ELF-1 (cell line): ENCODE results near the gene DHX38.
"Not testable (repeated sequence)": the region's sequence is repeated elsewhere in the genome, so short reads cannot be mapped to it uniquely, and the experiment has no call there.

Source experiments
- DNase-seq: peaks from one replicate; pipeline ENCODE4 v3.0.0-alpha.2; 2016; ENCODE audit warnings: low read depth, low spot score

The DHX38 gene

DNA sequence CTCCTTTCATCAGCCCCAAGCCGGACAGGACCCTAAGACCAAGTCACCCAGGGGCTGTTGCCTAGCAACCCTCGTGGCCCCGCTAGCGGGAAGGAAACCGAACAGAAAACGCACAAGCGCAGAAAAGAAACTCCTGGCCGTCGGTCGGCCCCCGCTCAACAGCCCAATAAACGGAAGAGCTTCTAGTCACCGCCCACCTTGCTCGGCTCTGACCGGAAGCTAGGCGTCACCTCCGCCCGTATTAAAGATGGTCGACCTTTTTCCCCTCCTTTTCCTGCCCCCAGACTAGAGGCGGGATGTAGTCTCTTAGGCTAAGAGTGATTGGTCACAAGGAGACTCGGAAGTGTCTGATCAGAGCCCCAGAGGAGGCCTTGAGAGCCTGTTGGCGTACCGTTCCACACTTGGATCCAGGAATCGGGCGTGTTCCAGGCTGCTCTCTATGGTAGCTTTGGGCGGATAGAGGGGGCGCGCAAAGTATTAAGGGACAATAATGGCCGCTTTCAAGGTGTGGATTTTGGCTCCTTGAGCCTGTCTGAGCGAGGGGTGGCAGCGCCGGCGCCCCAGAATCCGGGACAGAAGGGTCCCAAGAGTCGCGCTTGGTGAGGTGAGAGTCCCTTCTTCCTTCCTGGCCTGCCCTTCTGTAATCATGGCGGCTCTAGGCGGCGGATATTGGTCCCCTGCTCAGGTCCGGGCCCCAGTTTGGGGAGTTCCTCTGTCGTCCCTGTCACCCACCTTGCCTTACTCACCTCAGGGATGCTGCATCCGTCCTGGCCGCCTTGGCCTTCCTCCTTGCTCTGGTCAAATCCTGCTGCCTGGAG is at the start of gene DHX38, which contains the start of gene TXNL4B:
Gene DHX38, plus strand, starts transcription at position 400 of the 818 bp plus-strand sequence. CDS start 2,311 bp downstream, outside the sequence.
Gene TXNL4B, minus strand, starts transcription at position 173 of the 818 bp plus-strand sequence. CDS start 2,871 bp downstream, outside the sequence.
- DNase-seq: peak; percentile 99

DNA sequence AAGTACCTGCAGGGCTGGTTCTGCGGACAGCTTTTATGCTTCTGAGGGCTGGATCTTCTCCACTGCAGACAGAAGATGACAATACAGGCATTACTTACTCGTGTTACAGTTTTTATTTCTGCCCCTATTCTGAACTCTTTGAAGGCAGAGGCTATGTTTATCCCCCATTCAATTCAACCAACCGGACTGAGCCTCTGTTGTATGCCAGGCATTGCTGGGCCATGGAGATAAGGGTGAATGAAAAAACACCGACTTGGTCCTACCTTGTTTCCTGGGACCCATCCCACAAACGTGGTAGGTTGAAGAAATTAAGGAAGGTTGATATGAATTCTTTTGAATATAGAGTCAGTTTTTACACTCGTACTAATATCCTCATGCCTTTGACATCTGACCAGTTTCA is 49.4 kb upstream of the DHX38 start:
- no peak for DNase-seq

DNA sequence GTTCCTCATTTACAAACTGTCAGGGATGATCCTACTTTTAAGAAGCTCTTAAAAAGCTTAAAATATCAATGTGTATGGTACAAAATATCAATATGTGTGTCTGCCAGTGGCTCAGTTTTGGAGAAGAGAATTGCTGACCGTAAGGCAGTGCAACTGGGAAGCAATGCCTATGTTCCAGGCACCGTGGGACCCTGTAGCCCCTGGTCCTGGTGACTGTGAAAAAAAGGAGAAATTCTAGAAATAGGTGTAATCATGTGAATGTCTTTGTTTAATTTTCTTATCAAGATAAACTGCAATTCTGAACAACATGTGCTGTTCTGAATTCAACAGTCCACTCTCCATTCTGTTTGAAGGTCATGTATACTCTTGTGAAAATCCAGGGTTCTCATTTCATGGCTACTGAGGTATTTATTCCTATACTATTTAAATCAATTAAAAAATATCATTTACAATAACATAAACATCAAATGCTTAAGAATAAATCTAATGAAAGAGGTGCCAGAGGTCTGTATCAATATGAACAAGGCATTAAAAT is 48.8 kb upstream of the DHX38 start:
- DNase-seq: no peak

DNA sequence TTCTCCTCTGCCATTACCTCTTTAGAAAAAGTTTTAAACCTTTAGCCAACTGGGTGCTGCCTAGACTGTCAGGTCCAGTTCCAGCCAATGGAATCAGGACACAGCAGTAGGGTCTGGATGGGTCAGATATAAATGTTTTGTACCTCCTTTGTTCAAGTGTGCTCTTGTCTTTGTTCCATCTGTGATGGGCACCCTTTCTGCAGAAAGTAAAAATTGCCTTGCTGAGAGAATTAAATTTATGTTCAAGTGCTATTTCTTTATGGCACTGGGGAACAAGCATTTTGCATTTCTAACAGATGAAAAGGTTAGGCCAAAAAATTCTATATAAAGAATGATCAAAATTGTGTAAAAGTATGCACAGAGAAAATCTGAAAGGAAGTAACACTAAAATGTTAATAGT is 44.5 kb upstream of the DHX38 start:
- DNase-seq: no peak

DNA sequence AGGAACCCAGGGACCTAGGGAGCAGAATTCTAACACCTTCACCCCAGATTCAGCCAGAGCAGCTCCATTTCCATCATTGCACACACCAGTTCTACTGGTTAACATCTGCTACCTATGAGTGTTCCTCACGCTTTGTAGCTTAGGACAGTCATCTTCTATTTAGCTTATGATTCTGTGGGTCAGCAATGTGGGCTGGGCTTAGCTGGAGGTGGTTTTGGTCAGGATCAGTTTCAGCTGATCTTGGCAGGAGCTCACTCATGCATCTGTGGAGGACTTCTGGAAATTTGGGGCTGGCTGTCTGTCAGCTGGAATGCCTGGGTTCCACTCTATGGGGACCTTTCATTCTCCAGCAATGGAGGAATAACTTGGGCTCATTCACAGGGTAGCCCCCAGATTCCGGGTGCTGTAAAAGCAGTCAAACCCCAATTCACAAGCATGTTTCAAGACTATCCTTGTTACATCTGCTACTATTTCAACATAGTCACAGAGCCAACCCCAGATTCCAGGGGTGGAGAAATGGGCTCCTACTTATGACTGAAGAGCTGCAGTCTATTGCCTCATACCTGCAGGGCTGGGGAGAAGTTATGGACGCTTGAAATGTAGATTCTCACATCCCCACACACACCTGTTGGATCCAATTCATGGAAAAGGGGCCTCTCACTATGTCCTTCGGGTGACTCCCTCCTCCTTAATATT is 42.7 kb upstream of the DHX38 start:
- no peak for DNase-seq

DNA sequence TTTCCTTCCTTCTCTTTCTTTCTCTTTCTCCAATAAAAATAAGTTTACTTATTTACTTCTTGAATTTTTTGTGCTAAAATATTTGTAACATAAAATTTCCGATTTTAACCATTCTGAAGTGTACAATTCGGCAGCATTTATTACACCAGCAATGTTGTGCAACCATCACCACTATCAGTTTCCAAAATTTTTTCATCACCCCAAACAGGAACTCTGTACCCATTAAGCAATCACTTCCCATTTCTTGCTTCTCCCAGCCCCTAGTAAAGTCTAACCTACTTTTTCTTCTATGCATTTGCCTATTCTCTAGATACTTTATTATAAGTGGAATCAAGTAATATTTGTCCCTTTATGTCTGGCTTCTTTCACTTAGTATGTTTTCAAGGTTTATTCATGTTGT is 41.8 kb upstream of the DHX38 start:
- no peak for DNase-seq

DNA sequence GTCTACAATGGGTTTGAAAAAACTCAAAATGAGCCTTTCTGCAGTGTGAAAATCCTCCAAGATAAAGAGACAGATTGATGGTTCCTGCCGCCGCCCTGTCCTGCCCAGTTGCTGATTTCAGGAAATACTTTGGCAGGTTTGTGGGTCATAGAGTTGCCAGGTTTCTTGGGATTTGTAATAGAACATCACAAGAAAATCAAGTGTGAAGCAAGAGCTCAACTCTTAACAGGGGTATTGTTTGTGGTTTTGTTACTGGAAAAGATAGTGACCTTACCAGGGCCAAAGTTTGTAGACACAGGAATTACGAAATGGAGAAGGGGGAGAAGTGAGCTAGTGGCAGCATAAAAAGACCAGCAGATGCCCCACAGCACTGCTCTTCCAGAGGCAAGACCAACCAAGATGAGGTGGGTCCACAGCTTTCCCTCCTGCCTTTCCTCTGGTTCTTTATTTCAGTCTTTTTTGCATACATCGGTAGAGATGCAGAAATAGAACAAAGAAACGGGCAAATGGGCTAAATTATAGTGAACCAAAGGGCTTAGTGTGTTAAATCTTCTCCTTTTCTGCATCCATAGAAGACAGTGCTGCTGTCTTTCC is 39.3 kb upstream of the DHX38 start, which contains the start of gene HP:
Gene HP, plus strand, starts transcription at position 252 of the 594 bp plus-strand sequence. Its CDS starts 148 bp downstream, at position 400.
- DNase-seq: not testable (repeated sequence)

DNA sequence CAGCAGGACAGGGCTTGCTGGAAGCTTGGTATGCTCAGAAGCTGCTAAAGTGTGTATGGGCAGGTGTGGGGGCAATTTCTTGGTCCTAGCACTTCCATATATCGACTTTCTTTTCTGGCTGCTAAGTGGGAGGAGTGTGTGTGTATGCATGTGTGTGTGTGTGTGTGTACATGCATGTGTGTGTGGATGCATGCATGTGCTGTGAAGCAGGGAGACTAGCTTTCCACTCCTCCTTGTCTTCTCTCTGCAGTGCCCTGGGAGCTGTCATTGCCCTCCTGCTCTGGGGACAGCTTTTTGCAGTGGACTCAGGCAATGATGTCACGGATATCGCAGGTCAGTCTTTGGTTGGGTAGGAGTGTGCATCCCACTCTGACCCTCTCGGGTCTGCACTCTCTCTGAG is 37.7 kb upstream of the DHX38 start:
- no peak for DNase-seq

DNA sequence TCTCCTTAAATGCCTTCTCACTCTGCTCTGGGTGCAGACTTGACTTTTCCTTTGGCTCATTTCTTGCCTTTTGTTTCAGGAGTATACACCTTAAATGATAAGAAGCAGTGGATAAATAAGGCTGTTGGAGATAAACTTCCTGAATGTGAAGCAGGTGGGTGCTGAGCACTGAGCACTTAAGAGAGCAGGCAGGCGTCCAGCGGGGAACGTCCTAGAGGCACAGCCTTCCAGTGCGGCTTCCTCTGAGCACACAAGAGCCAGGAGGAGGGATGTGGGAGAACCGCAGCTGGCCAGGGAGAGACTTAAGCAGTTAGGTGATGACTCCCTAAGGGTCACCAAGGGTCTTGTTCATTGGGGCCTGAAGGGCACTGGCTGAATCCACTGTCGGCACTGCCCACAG is 36.3 kb upstream of the DHX38 start:
- not testable (repeated sequence) for DNase-seq

DNA sequence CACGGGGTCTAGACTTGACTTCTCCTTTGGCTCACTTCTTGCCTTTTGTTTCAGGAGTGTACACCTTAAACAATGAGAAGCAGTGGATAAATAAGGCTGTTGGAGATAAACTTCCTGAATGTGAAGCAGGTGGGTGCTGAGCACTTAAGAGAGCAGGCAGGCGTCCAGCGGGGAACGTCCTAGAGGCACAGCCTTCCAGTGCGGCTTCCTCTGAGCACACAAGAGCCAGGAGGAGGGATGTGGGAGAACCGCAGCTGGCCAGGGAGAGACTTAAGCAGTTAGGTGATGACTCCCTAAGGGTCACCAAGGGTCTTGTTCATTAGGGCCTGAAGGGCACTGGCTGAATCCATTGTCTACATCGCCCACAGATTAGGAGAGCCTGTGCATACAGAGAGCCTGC is 34.6 kb upstream of the DHX38 start:
- not testable (repeated sequence) for DNase-seq

DNA sequence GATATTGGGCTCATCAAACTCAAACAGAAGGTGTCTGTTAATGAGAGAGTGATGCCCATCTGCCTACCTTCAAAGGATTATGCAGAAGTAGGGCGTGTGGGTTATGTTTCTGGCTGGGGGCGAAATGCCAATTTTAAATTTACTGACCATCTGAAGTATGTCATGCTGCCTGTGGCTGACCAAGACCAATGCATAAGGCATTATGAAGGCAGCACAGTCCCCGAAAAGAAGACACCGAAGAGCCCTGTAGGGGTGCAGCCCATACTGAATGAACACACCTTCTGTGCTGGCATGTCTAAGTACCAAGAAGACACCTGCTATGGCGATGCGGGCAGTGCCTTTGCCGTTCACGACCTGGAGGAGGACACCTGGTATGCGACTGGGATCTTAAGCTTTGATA is 33.2 kb upstream of the DHX38 start:
- no peak for DNase-seq

DNA sequence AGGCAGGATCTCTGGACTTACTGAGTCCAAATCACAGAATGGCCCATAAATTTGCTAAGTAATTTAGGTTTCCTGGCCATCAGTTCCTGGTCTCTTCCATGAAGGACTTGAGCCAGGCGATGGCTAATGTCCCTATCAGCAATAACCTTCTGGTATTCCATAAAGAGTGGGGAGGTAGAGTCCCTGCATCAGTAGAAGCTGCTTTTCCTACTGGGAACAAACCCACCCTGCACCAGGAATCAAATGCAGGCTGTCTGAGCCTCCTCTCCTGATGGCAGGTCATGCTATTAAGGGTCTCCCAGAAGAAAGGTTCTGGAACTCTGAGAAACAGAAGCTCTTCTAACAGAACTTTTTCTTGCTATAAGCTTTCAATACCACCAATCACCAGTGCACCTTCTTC is 32.1 kb upstream of the DHX38 start:
- no peak for DNase-seq

DNA sequence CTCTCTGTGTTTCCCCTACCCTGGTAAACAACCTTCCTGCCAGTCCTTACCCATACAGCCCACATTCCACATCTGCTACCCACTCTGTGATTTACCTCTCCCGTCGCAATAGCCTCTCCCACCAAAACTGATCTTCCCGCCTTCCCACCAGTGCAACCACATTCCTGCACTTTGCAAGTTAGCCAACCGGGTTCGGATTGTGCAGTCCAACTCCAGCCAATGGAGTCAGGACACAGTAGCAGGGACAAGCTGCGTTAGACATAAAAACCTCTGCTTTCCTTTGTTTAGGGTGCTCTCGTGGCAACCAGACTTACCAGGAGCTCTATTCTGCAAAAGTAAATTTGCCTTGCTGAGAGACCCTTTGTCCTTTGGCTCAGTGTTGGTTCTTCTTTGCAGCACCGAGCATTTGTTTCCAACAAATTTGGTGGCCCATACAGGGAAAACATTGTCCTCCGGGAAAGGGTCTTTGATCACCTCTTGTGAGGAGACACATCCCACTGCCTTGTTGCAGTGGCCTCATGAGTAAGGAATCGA is 29.2 kb upstream of the DHX38 start:
- DNase-seq: no peak

DNA sequence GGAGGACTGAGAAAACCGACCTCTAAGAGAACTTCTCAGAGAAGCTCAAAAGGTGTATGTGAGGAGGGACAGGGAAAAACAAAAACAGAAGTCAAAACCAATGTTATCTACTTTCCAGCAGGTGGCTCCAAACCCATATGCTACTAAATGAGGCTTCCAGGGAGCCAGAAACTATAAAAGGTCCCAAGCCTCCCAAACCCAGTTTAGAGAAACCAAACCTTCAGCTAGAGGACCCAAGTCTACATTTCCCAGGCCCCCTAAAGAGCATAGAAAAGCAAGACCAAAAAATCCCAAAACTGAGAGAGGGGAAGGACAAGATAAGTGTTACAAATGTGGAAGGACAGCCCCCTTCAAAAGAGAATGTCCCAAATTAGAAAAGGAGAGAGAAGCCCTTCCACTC is 26.9 kb upstream of the DHX38 start:
- DNase-seq: peak; percentile 32

DNA sequence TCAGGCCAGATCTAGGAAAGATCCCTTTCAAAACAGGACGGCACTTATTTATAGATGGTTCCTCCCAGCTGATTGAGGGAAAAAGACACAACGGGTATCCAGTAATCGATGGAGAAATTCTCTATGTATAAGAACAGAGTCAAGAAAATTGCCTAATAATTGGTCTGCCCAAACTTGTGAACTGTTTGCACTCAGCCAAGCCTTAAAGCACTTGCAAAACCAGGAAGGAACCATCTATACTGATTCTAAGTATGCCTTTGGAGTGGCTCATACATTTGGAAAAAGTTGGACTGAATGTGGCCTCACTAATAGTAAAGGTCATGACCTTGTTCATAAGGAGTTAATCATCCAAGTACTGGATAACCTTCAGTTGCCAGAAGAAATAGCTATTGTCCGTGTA is 24.7 kb upstream of the DHX38 start:
- DNase-seq: no peak

DNA sequence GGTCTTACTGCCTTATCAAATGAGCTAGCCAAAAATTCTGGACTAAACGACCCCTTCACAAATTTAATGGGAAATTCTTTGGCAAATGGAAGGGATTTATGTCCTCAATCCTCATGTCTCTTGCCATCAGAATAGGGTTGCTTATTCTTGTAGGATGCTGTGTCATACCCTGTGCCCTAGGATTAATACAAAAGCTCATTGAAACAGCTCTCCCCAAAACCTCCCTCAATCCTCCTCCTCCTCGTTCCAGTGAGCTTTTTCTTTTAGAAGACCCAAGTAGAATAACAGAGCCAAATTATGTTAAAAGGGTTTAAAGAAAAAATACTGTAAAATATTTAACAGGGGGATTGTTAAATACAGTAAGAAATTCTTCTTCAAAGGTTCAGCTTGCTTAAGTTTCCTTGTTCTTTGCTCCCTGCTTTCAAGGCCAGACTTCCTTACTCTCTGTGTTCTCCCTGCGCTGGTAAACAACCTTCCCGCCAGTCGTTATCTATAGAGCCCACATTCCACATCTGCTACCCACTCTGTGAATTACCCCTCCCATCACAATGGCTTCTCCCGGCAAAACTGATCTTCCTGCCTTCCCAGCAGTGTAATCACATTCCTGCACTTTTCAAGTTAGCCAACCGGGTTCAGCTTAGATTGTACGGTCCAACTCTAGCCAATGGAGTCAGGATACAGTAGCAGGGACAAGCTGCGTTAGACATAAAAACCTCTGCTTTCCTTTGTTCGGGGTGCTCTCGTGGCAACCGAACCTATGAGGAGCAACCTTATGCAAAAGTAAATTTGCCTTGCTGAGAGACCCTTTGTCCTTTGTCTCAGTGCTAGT is 20.9 kb upstream of the DHX38 start:
- peak; percentile 68 for DNase-seq

DNA sequence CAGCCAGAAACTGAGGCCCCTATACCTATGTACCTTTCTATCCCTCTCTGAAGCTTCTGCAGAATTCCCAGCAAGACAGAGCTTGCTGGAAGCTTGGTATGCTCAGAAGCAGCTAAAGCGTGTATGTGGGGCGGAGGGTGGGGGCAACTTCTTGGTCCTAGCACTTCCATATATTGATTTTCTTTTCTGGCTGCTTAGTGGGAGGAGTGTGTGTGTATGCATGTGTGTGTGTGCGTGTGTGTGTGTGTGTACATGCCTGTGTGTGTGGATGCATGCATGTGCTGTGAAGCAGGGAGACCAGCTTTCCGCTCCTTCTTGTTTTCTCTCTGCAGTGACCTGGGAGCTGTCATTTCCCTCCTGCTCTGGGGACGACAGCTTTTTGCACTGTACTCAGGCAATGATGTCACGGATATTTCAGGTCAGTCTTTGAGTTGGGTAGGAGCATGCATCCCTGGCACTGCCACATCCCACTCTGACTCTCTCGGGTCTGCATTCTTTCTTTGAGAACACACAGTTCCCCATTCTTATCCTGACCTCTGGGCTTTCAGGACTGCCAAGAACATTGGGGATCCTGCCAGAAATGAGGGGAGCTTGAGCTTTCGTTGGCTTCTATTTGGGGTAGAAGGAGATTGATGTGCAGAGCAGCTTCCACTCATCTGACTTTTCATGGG is 20.0 kb upstream of the DHX38 start:
- DNase-seq: no peak

DNA sequence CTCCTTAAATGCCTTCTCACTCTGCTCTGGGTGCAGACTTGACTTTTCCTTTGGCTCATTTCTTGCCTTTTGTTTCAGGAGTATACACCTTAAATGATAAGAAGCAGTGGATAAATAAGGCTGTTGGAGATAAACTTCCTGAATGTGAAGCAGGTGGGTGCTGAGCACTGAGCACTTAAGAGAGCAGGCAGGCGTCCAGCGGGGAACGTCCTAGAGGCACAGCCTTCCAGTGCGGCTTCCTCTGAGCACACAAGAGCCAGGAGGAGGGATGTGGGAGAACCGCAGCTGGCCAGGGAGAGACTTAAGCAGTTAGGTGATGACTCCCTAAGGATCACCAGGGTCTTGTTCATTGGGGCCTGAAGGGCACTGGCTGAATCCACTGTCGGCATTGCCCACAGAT is 18.6 kb upstream of the DHX38 start:
- not testable (repeated sequence) for DNase-seq

DNA sequence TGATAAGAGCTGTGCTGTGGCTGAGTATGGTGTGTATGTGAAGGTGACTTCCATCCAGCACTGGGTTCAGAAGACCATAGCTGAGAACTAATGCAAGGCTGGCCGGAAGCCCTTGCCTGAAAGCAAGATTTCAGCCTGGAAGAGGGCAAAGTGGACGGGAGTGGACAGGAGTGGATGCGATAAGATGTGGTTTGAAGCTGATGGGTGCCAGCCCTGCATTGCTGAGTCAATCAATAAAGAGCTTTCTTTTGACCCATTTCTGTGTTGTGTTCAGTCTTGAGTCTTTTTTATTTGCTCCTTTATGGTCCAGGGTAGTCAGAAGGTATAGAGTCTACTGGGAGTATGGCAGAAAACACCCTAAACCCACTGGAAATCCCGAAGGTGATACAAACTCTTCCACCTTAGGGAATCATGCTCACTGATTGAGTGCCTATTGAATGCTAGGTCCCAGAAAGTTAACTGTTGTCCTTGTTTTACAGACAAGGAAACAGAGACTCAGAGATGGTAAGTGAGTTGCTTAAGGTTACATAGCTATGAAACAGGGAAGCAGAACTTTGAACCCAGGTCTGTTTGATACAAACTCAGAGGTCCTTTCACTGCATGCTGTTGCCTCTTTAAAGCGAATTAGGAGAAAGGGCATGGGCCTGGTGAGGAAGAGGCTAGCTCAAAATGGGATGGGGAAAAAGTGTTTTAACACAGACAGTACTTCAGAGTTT is 16.5 kb upstream of the DHX38 start:
- DNase-seq: not testable (repeated sequence)
